ENCODE data around the gene COG5. TPM values are rescaled to one million over a fixed set of nuclear protein-coding genes. Genes with fewer than 3 reads are reported as not detected.

The COG5 gene
- polyA plus RNA-seq, 1 of the 3 experiments (the other 2 are of a cell fraction), result 21.2 TPM

DNA sequence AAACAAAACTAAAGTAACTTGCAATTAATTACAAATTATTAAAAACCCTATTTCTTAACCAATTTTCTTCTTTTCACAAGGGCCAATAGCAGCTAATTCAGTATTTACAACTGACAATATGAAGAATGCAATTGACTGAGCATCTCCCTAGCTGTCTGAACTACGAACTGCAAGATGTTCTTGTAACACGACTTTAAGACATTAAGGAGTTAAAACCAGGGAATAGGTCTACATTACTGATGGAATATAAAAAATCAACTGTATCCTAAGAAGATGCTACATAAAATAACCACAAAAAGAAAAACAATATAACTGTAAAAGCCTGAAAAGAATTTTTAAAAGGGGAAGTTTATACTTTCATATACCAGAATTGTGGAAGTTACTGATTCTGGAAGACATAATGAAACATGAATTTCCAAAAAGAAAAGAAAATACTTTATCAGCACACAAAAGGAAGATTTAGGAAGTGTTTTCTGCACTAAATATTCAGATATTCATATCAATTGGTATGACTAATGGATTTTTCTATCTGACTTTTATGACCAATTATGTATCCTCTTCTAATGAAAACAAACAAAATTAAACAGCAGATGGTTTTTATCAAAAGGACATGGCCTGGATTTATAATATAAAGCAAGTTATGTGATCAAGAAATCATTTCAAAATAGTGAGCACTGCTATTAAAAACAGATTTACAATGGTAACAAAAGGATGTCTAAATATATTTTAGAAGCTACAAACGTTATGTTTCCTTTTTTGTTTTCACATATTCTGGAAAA, 92.2 kb downstream of the COG5 start:
- Histone ChIP-seq H3K9me2 (no peaks in the 10 kb centered on the region), H3K4me2 (peak overlapping the region; percentile 26), H2AFZ (ENCODE audit: low read depth) (no peak overlapping the region), H3K79me2 (ENCODE audit: insufficient read depth) (0 out of 2 replicates have a peak, but pooled peaks cover 3% of the 10 kb centered on the region), H3K9me3 (no peaks in the 10 kb centered on the region), H3K4me1 (ENCODE audit: control insufficient read depth in 1 of 2, insufficient read depth in 2 of 2, low read depth in 1 of 2, low read length in 1 of 2) (peaks cover 5 to 38% of the 10 kb centered on the region in 2 experiments; a peak in 2 of 4 replicates), H3K27me3 (ENCODE audit: insufficient read depth) (no peaks in the 10 kb centered on the region), H3K36me3 (replicated peaks in 1 of 2; ENCODE audit: control insufficient read depth in 1 of 2, insufficient read depth in 2 of 2, low read length in 1 of 2) (no peaks in the 10 kb centered on the region), H3F3A (replicated peaks; ENCODE audit: insufficient read depth) (peaks cover 6% of the 10 kb centered on the region), H3K9ac (no peak overlapping the region), H3K4me3 (ENCODE audit: low read depth in 2 of 2, low read length in 1 of 2) (peak overlapping the region in 1 of 2 experiments; percentile 19; a peak in 3 of 4 replicates), H3K27ac (ENCODE audit: low read depth in 2 of 2, low read length in 1 of 2) (peak overlapping the region; percentile 39 to 81; a peak in 3 of 4 replicates), H4K20me1 (ENCODE audit: insufficient read depth) (no peaks in the 10 kb centered on the region)
- CTCF ChIA-PET, result interaction anchor here (0.7 to 5.6 kb wide), 12 partner anchors 8 to 408 kb away, joined by 3 to 23 read pairs (median 3); no protein-coding TSS in a partner anchor
- DNase-seq, result no peak
- POLR2A ChIA-PET, result no interaction called here
- TF ChIP-seq MAX (IDR thresholded peaks at IDR 0.05; ENCODE audit: low read depth) (no peak), RAD21 (IDR thresholded peaks at IDR 0.05; ENCODE audit: low read length) (no peak), TCF12 (IDR thresholded peaks at IDR 0.05) (peak; percentile 84), CTCF (IDR thresholded peaks at IDR 0.05) (peak; percentile 30; the same call in 1 of the 2 replicates), JUND (IDR thresholded peaks at IDR 0.05) (0 out of 2 replicates have a peak, but pooled peaks have one; percentile 19)
- 34% methylated on average over 3 of the region's 3 CpGs for WGBS (ENCODE audit: low lambda C conversion rate)

- no peaks in the 10 kb centered on the region for H4K20me1 ChIP-seq (ENCODE audit: insufficient read depth)
- H3K9ac ChIP-seq, result peak within 1 kb of the TSS; percentile 14; the same call in 1 of the 2 replicates
- no peak for DNase-seq
- no peak for TF ChIP-seq NFIC (IDR thresholded peaks at IDR 0.05; ENCODE audit: borderline replicate concordance)
- TF ChIP-seq RFX5 (IDR thresholded peaks at IDR 0.05; ENCODE audit: low read length), result peak; percentile 63
- TF ChIP-seq MXI1 (IDR thresholded peaks at IDR 0.05; ENCODE audit: low read depth, low read length), result peak; percentile 37; the same call in 1 of the 2 replicates
- H3K4me1 ChIP-seq (ENCODE audit: control insufficient read depth in 1 of 2, insufficient read depth in 2 of 2, low read depth in 1 of 2, low read length in 1 of 2), result peaks cover 5 to 41% of the 10 kb centered on the region in 2 experiments; a peak in 2 of 4 replicates
- H3K9me3 ChIP-seq, result no peaks in the 10 kb centered on the region
- peaks cover 6% of the 10 kb centered on the region for H3F3A ChIP-seq (replicated peaks; ENCODE audit: insufficient read depth)
- peak within 1 kb of the TSS; percentile 61; the same call in 1 of the 2 replicates for H2AFZ ChIP-seq (ENCODE audit: low read depth)
- H3K4me2 ChIP-seq, result peak within 1 kb of the TSS; percentile 53
- H3K27me3 ChIP-seq (ENCODE audit: insufficient read depth), result no peaks in the 10 kb centered on the region
- POLR2A ChIA-PET, result interaction anchor here (1.0 kb wide), 1 partner anchor 302 kb away, joined by 3 read pairs; the partner anchor contains the start of gene HBP1
- CTCF ChIA-PET, result interaction anchor here (0.6 to 1.5 kb wide), 4 partner anchors 37 to 420 kb away, joined by 3 to 6 read pairs (median 3); no protein-coding TSS in a partner anchor
- peak within 1 kb of the TSS; percentile 20 to 40; a peak in 3 of 4 replicates for H3K4me3 ChIP-seq (ENCODE audit: low read depth in 2 of 2, low read length in 1 of 2)
- H3K9me2 ChIP-seq, result no peaks in the 10 kb centered on the region
- no peaks in the 10 kb centered on the region for H3K36me3 ChIP-seq (replicated peaks in 1 of 2; ENCODE audit: control insufficient read depth in 1 of 2, insufficient read depth in 2 of 2, low read length in 1 of 2)
- 0 out of 2 replicates have a peak, but pooled peaks cover 3% of the 10 kb centered on the region for H3K79me2 ChIP-seq (ENCODE audit: insufficient read depth)
- 50% methylated on average over 4 of the region's 4 CpGs for WGBS (ENCODE audit: low lambda C conversion rate)
- peak within 1 kb of the TSS in 1 of 2 experiments; percentile 91; a peak in 2 of 4 replicates for H3K27ac ChIP-seq (ENCODE audit: low read depth in 2 of 2, low read length in 1 of 2)
Measured at GRCh38 chr7:107469929-107470328, 93.8 kb downstream of the COG5 start, which contains the start of gene GPR22. Gene GPR22, plus strand, starts transcription at chr7:107470057. Its CDS starts 4,004 bp downstream, at chr7:107474061.

All from SK-N-SH (cell line).